Brain microvascular endothelial cell (primary cell): ENCODE results near the gene MYPN.

Source experiments
- DNase-seq: peaks from one replicate; pipeline ENCODE4 v3.0.0-alpha.2; 2020
- H3K27ac ChIP-seq: fragments of 250-450 bp; sonication (Bioruptor Pico); 2 replicates; pipeline ENCODE4 v1.5.1; 2020; ENCODE audit warnings: mild to moderate bottlenecking, moderate library complexity
- H3K27me3 ChIP-seq: fragments of 250-450 bp; sonication (Bioruptor Pico); replicated peaks from 2 replicates; pipeline ENCODE4 v1.5.1; 2020; ENCODE audit warnings: mild to moderate bottlenecking
- H3K36me3 ChIP-seq: fragments of 250-450 bp; sonication (Bioruptor Pico); replicated peaks from 2 replicates; pipeline ENCODE4 v1.5.1; 2020; ENCODE audit warnings: mild to moderate bottlenecking
- H3K4me3 ChIP-seq: 2 replicates; pipeline ENCODE4 v1.5.1; 2011; ENCODE audit warnings: low read depth, mild to moderate bottlenecking, control low read depth, low read length, moderate library complexity
- in situ Hi-C: cut with HindIII; loops from 2 replicates; pipeline ENCODE4 v1.10.0; 2017; ENCODE audit warnings: low sequenced_read_pairs, low pct_ligation_motif_present
- TF ChIP-seq, protein P1 (sequence below): IDR thresholded peaks from 2 replicates; pipeline ENCODE4 v1.5.1; 2011; ENCODE audit warnings: low read depth, mild to moderate bottlenecking, moderate library complexity, low read length, control low read depth, inconsistent platforms; ENCODE audit errors: missing control alignments

The MYPN gene

DNA sequence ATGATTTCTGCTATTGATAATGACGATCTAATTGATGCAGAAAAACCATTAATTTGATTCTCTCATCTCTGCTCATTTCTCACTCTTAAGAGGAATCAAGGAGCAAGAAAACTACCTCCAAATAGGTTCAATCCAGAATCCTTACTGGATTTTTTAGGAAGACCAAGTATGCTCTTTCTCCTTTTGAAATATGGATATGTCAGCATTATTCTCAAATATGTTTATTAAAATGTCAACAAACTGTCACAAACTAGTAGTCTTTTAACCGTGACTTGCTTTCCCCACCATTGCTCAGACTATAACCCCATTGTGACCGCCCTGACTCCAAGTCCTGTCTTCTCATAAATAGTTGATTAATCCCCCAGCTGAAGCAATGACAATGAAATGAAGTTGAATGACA, 123.8 kb downstream of the MYPN start:
- TF ChIP-seq, protein P1, sequence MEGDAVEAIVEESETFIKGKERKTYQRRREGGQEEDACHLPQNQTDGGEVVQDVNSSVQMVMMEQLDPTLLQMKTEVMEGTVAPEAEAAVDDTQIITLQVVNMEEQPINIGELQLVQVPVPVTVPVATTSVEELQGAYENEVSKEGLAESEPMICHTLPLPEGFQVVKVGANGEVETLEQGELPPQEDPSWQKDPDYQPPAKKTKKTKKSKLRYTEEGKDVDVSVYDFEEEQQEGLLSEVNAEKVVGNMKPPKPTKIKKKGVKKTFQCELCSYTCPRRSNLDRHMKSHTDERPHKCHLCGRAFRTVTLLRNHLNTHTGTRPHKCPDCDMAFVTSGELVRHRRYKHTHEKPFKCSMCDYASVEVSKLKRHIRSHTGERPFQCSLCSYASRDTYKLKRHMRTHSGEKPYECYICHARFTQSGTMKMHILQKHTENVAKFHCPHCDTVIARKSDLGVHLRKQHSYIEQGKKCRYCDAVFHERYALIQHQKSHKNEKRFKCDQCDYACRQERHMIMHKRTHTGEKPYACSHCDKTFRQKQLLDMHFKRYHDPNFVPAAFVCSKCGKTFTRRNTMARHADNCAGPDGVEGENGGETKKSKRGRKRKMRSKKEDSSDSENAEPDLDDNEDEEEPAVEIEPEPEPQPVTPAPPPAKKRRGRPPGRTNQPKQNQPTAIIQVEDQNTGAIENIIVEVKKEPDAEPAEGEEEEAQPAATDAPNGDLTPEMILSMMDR: no peak
- in situ Hi-C loops: no loop called here
- H3K36me3 ChIP-seq: no peaks in the 10 kb centered on the region

GRCh38 chr10:68235111-68235510, 125.8 kb downstream of the MYPN start:
- Histone ChIP-seq H3K4me3 (no peak overlapping the region), H3K36me3 (no peaks in the 10 kb centered on the region), H3K27me3 (peaks cover 2% of the 10 kb centered on the region), H3K27ac (no peak overlapping the region)
- TF ChIP-seq, protein P1: no peak
- in situ Hi-C loops: no loop called here
- DNase-seq: no peak

More for the DNA sequence above, 123.8 kb downstream of the MYPN start:
- H3K27ac ChIP-seq: no peak overlapping the region
- H3K27me3 ChIP-seq: peaks cover 2% of the 10 kb centered on the region
- H3K4me3 ChIP-seq: no peak overlapping the region
- DNase-seq: no peak

DNA sequence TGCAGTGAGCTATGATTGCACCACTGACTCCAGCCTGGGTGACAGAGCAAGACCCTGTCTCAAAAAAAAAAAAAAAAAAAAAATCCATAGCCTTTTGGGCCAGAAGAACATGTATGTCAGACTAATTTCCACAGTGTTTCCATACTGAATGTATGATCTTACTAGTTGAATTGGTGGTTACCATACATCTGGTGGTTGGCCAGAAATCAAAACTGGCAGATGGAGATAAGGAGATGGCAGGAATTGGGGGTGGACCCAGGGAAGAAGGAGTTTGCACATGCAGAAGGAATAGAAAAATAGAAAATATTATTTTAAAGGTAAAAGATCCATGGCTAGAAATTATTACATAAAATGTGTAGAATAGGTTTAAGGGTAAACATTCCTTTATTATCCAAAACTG, 126.3 kb downstream of the MYPN start:
- DNase-seq: no peak
- Histone ChIP-seq H3K27me3 (peaks cover 2% of the 10 kb centered on the region), H3K36me3 (no peaks in the 10 kb centered on the region), H3K27ac (no peak overlapping the region), H3K4me3 (no peak overlapping the region)
- TF ChIP-seq, protein P1: no peak
- in situ Hi-C loops: no loop called here

- TF ChIP-seq, protein P1: no peak
- in situ Hi-C loops: no loop called here
- no peak overlapping the region for H3K4me3 ChIP-seq
- H3K27me3 ChIP-seq: peaks cover 2% of the 10 kb centered on the region
- no peaks in the 10 kb centered on the region for H3K36me3 ChIP-seq
- no peak overlapping the region for H3K27ac ChIP-seq
- no peak for DNase-seq
These were observed 127.9 kb downstream of the MYPN start for GRCh38 chr10:68237173-68237572.

GRCh38 chr10:68238371-68238770, 129.1 kb downstream of the MYPN start:
- peaks cover 2% of the 10 kb centered on the region for H3K27me3 ChIP-seq
- TF ChIP-seq, protein P1: no peak
- in situ Hi-C loops: no loop called here
- H3K4me3 ChIP-seq: no peak overlapping the region
- no peak overlapping the region for H3K27ac ChIP-seq
- no peak for DNase-seq
- H3K36me3 ChIP-seq: no peaks in the 10 kb centered on the region

- Histone ChIP-seq H3K36me3 (no peaks in the 10 kb centered on the region), H3K27me3 (no peaks in the 10 kb centered on the region), H3K4me3 (no peak overlapping the region), H3K27ac (no peak overlapping the region)
- TF ChIP-seq, protein P1: no peak
- no peak for DNase-seq
- in situ Hi-C loops: no loop called here
These were observed 129.8 kb downstream of the MYPN start for GRCh38 chr10:68239069-68239468.
